Peyer's patch (tissue), 4 donors: Measurements from ENCODE around the gene TK1. TPM values are rescaled to one million over a fixed set of nuclear protein-coding genes. Genes with fewer than 3 reads are reported as not detected.
"Not testable (repeated sequence)": the region's sequence is repeated elsewhere in the genome, so short reads cannot be mapped to it uniquely, and the experiment has no call there.

Source experiments
- DNase-seq, 3 donors: peaks; one replicate each; pipeline ENCODE4 v3.0.0-alpha.2; 2017 to 2019
- H3K27ac ChIP-seq, 4 donors: fragments of 200-600 bp; sonication (generic); one replicate each; pipeline ENCODE4 v1.5.1; 2016 to 2019
- H3K27me3 ChIP-seq, 2 donors: fragments of 200-600 bp; sonication (generic); one replicate each; pipeline ENCODE4 v1.5.1; 2019
- H3K36me3 ChIP-seq, 3 donors: fragments of 200-600 bp; sonication (generic); one replicate each; pipeline ENCODE4 v1.5.1; 2016 to 2019
- H3K4me1 ChIP-seq, 4 donors: fragments of 200-600 bp; sonication (generic); one replicate each; pipeline ENCODE4 v1.5.1; 2016 to 2019
- H3K4me3 ChIP-seq, 4 donors: fragments of 200-600 bp; sonication (generic); 1 replicate in 3 of 4; 2 replicates in 1 of 4; pipeline ENCODE4 v1.5.1; 2016 to 2019; ENCODE audit warnings: mild to moderate bottlenecking in 1 of 4
- H3K9me3 ChIP-seq, 4 donors: fragments of 200-600 bp; sonication (generic); one replicate each; pipeline ENCODE4 v1.5.1; 2016 to 2019; ENCODE audit warnings: mild to moderate bottlenecking in 1 of 4
- POLR2A ChIP-seq, 2 donors: fragments of 450-650 bp; IDR thresholded peaks; one replicate each; pipeline ENCODE4 v1.5.1; 2017; ENCODE audit warnings: antibody characterized with exemption in 2 of 2, mild to moderate bottlenecking in 2 of 2, moderate library complexity in 2 of 2
- total RNA-seq, 4 donors: library from RNA; depleted of rRNA; stranded (reverse); fragments of >200 nt; gene quantifications; one replicate each; pipeline ENCODE4 v1.1.0, GENCODE V29; 2016
- TF ChIP-seq, protein P1 (sequence below), 6 experiments: fragments of 450-650 bp in 4 of 6; fragments of 200-600 bp in 2 of 6; sonication (generic) in 1 of 6; IDR thresholded peaks; one replicate each; pipeline ENCODE4 v1.5.1; 2017 to 2019; ENCODE audit warnings: antibody characterized with exemption in 6 of 6, mild to moderate bottlenecking in 3 of 6, moderate library complexity in 1 of 6

The TK1 gene
- total RNA-seq, 4 donors from 2014 or later = 6.2 to 46.2 (median 10.1) TPM

GRCh38 chr17:78142119-78142861, 44.6 kb downstream of the TK1 start:
- Histone ChIP-seq H3K27me3 (no peaks in the 10 kb centered on the region), H3K9me3 (no peaks in the 10 kb centered on the region), H3K4me3 (no peak overlapping the region), H3K4me1 (peaks cover 12 to 57% (median 35%) of the 10 kb centered on the region in 4 donors), H3K36me3 (no peaks in the 10 kb centered on the region), H3K27ac (peak overlapping the region in 2 of 4 donors; percentile 25 to 56)
- no peak for TF ChIP-seq POLR2A (IDR thresholded peaks at IDR 0.05)
- TF ChIP-seq, protein P1, sequence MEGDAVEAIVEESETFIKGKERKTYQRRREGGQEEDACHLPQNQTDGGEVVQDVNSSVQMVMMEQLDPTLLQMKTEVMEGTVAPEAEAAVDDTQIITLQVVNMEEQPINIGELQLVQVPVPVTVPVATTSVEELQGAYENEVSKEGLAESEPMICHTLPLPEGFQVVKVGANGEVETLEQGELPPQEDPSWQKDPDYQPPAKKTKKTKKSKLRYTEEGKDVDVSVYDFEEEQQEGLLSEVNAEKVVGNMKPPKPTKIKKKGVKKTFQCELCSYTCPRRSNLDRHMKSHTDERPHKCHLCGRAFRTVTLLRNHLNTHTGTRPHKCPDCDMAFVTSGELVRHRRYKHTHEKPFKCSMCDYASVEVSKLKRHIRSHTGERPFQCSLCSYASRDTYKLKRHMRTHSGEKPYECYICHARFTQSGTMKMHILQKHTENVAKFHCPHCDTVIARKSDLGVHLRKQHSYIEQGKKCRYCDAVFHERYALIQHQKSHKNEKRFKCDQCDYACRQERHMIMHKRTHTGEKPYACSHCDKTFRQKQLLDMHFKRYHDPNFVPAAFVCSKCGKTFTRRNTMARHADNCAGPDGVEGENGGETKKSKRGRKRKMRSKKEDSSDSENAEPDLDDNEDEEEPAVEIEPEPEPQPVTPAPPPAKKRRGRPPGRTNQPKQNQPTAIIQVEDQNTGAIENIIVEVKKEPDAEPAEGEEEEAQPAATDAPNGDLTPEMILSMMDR (IDR thresholded peaks at IDR 0.05) = no peak
- DNase-seq = peak in 2 of 3 donors; percentile 82 to 85

DNA sequence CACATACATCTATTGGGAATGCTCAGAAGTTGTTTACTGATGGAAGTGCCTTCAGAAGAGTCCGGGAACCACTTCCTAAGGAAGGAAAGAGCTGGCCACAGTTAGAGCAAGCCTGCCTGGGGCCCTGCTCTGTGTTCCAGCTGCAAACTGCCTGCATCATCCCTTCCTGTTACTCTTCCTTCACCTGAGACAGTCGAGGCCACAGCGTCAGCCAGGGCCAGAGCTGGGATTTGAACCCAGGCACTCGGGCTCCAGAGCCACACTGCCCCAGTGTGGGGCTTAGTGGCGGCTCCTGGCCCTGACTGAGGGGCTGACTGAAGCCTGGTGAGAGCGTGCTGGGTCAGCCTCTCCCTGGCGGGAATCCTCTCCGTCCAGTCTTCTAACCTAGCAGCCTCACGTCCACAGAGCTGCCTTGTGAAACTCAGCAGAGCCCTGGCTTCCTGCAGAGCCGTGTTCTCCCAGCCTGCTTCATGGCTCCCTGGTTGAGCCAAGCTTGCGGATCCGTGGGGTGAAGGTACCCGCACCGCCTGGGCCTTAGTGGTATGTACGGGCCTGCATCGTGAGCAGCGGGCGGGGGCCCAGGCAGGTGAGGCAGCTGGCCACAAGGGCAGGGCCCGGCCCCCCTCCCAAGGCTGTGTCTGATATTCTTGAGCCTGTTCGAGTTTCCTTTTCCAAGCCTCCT, 45.3 kb downstream of the TK1 start:
- H3K27ac ChIP-seq = peak overlapping the region in 2 of 4 donors; percentile 25 to 56
- no peaks in the 10 kb centered on the region for H3K36me3 ChIP-seq
- H3K9me3 ChIP-seq = no peaks in the 10 kb centered on the region
- H3K4me3 ChIP-seq = no peak overlapping the region
- no peak for TF ChIP-seq POLR2A (IDR thresholded peaks at IDR 0.05)
- TF ChIP-seq, protein P1 (IDR thresholded peaks at IDR 0.05) = no peak
- peak in 1 of 3 donors; percentile 50 for DNase-seq
- no peaks in the 10 kb centered on the region for H3K27me3 ChIP-seq
- peaks cover 12 to 63% (median 38%) of the 10 kb centered on the region in 4 donors for H3K4me1 ChIP-seq

GRCh38 chr17:78140169-78141051, 46.4 kb downstream of the TK1 start:
- Histone ChIP-seq H3K4me3 (peak overlapping the region in 1 of 4 donors; percentile 15), H3K36me3 (no peaks in the 10 kb centered on the region), H3K4me1 (peaks cover 12 to 54% (median 37%) of the 10 kb centered on the region in 4 donors), H3K9me3 (no peaks in the 10 kb centered on the region), H3K27me3 (no peaks in the 10 kb centered on the region), H3K27ac (peak overlapping the region; percentile 27 to 53 (median 46))
- TF ChIP-seq, protein P1 (IDR thresholded peaks at IDR 0.05) = no peak
- no peak for TF ChIP-seq POLR2A (IDR thresholded peaks at IDR 0.05)
- peak; percentile 96 to 98 (median 97) for DNase-seq

DNA sequence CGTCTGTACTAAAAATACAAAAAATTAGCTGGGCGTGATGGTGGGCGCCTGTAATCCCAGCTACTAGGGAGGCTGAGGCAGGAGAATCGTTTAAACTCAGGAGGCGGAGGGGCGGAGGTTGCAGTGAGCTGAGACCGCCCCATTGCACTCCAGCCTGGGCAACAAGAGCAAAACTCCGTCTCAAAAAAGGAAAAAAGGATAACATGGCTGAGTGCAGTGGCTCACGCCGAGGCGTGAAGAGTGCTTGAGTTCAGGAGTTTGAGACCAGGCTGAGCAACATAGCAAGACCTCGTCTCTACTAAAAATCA, 47.0 kb downstream of the TK1 start:
- not testable (repeated sequence) for H3K9me3 ChIP-seq, H3K27me3 ChIP-seq, H3K4me3 ChIP-seq, H3K36me3 ChIP-seq
- peak overlapping the region in 3 of 4 donors; percentile 8 to 53 (median 52) for H3K27ac ChIP-seq
- peaks cover 9 to 48% (median 34%) of the 10 kb centered on the region in 4 donors for H3K4me1 ChIP-seq
- DNase-seq = peak in 1 of 3 donors; percentile 70

DNA sequence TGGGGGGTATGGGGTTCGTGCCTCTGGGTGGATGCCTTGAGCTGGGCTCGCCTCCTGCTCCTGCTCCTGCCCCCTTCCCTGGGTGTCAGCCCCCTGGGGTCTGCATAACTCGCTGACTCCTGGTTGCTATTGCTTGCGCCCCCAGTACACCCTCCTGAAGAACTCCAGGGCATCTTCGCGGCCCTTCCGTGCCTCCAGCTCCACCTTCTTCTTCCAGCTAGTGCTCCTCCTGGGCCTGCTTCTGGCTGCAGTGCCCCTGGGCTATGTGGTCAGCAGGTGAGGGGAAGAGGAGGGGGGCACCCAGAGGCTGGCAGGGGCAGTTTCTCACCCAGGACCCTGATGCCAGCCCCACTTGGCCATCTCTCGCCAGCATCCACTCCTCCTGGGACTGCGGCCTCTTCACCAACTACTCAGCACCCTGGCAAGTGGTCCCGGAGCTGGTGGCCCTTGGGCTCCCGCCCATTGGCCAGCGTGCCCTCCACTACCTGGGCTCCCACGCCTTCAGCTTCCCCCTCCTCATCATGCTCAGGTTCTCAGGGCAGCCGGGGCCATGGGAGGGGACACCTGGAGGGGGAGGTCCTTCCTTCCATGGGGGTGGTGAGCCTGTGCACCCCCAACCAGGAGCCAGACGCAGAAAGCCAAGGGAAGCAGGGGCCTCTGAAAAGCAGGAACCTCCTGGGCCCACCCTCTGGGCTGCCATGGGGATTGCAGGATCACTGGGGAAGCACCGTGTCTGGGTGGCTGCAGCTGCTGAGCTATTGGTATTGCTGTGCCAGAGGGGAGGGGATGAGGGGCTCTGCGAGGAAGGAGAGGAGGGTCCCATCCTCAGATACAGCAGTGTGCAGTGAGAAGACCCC, 48.4 kb downstream of the TK1 start:
- TF ChIP-seq, protein P1 (IDR thresholded peaks at IDR 0.05) = no peak
- no peak for TF ChIP-seq POLR2A (IDR thresholded peaks at IDR 0.05)
- Histone ChIP-seq H3K27ac (peak overlapping the region in 1 of 4 donors; percentile 75), H3K4me3 (no peak overlapping the region), H3K9me3 (no peaks in the 10 kb centered on the region), H3K4me1 (peaks cover 0 to 44% (median 33%) of the 10 kb centered on the region in 4 donors), H3K27me3 (no peaks in the 10 kb centered on the region), H3K36me3 (no peaks in the 10 kb centered on the region)
- DNase-seq = peak in 1 of 3 donors; percentile 47
